BJ (cell line): ENCODE measurements around the gene ARHGAP26. TPM values are rescaled to one million over a fixed set of nuclear protein-coding genes. Genes with fewer than 3 reads are reported as not detected.

Source experiments
- CTCF ChIA-PET: fragments of 350-600 bp; formaldehyde crosslinking; extraction: SDS; loops from one replicate; lab custom pipeline; 2021; ENCODE audit warnings: antibody characterized with exemption, inconsistent platforms; lab: Yijun Ruan, JAX
- POLR2A ChIA-PET: fragments of 300-600 bp; sonication (Branson Sonifier 250); formaldehyde crosslinking; extraction: SDS; loops from one replicate; lab custom pipeline; 2021; ENCODE audit warnings: antibody characterized with exemption; lab: Charles Lee
- DNase-seq: peaks from one replicate; pipeline ENCODE4 v3.0.0-alpha.2; 2011; ENCODE audit warnings: low read depth
- H3K27me3 ChIP-seq: 2 replicates; pipeline ENCODE4 v1.6.0; 2011; ENCODE audit warnings: low read length; ENCODE audit not compliant: control insufficient read depth, insufficient read depth
- H3K36me3 ChIP-seq: 2 replicates; pipeline ENCODE4 v1.5.1; 2011; ENCODE audit warnings: low read length; ENCODE audit not compliant: control insufficient read depth, insufficient read depth
- H3K4me3 ChIP-seq: 2 replicates; pipeline ENCODE4 v1.5.1; 2011; ENCODE audit warnings: low read depth, mild to moderate bottlenecking, control low read depth, low read length
- CTCF ChIP-seq: IDR thresholded peaks from 2 replicates; pipeline ENCODE4 v1.5.1; 2011; ENCODE audit warnings: low read depth, mild to moderate bottlenecking, control low read depth, inconsistent platforms, low read length, moderate library complexity; ENCODE audit not compliant: insufficient read depth
- polyA plus RNA-seq: library from polyadenylated mRNA; depleted of rRNA; stranded (reverse); fragments of >200 nt; gene quantifications from 2 replicates; pipeline ENCODE4 v1.2.3, GENCODE V29; 2011

Gene ARHGAP26
- polyA plus RNA-seq, 1 experiment, result 4.8 TPM

GRCh38 chr5:143050183-143050582, 280.0 kb downstream of the ARHGAP26 start:
- Histone ChIP-seq H3K4me3 (no peak overlapping the region), H3K36me3 (no peaks in the 10 kb centered on the region), H3K27me3 (no peaks in the 10 kb centered on the region)
- ChIA-PET CTCF (interaction anchor here (0.7 to 1.2 kb wide), 2 partner anchors 10 to 34 kb away, joined by 3 read pairs; no protein-coding TSS in a partner anchor), POLR2A (no interaction called here)
- DNase-seq, result no peak
- TF ChIP-seq CTCF, result no peak

GRCh38 chr5:143051244-143052058, 281.3 kb downstream of the ARHGAP26 start:
- no peaks in the 10 kb centered on the region for H3K36me3 ChIP-seq
- ChIA-PET POLR2A (interaction anchor here (1.0 kb wide), 1 partner anchor 9 kb away, joined by 3 read pairs; no protein-coding TSS in a partner anchor), CTCF (interaction anchor here (0.8 to 1.4 kb wide), 3 partner anchors 10 to 28 kb away, joined by 3 to 4 read pairs (median 3); no protein-coding TSS in a partner anchor)
- no peaks in the 10 kb centered on the region for H3K27me3 ChIP-seq
- peak; percentile 78 for DNase-seq
- H3K4me3 ChIP-seq, result no peak overlapping the region
- no peak for TF ChIP-seq CTCF

- no peaks in the 10 kb centered on the region for H3K36me3 ChIP-seq
- DNase-seq, result no peak
- ChIA-PET POLR2A (no interaction called here), CTCF (interaction anchor here (1.0 kb wide), 1 partner anchor 12 kb away, joined by 3 read pairs; no protein-coding TSS in a partner anchor)
- no peak for TF ChIP-seq CTCF
- no peak overlapping the region for H3K4me3 ChIP-seq
- no peaks in the 10 kb centered on the region for H3K27me3 ChIP-seq
Observed at GRCh38 chr5:143052967-143053682, 282.9 kb downstream of the ARHGAP26 start.

- no peak for DNase-seq
- H3K27me3 ChIP-seq, result no peaks in the 10 kb centered on the region
- no peak overlapping the region for H3K4me3 ChIP-seq
- no peak for TF ChIP-seq CTCF
- POLR2A ChIA-PET, result no interaction called here
- H3K36me3 ChIP-seq, result no peaks in the 10 kb centered on the region
- CTCF ChIA-PET, result no interaction called here
Observed at GRCh38 chr5:143053780-143054179, 283.6 kb downstream of the ARHGAP26 start.

GRCh38 chr5:143054480-143054941, 284.3 kb downstream of the ARHGAP26 start:
- H3K36me3 ChIP-seq, result no peaks in the 10 kb centered on the region
- CTCF ChIA-PET, result no interaction called here
- no peak for DNase-seq
- POLR2A ChIA-PET, result no interaction called here
- TF ChIP-seq CTCF, result no peak
- no peak overlapping the region for H3K4me3 ChIP-seq
- no peaks in the 10 kb centered on the region for H3K27me3 ChIP-seq
